SU-DHL-6 (cell line): ENCODE data around the gene CACNA2D4.

Experiments
- H2AFZ ChIP-seq: fragments of 200-600 bp; sonication (generic); 2 replicates; pipeline ENCODE4 v1.6.1; 2014; ENCODE audit warnings: low read depth, mild to moderate bottlenecking, moderate library complexity, mixed read lengths, antibody characterized with exemption, low read length; ENCODE audit not compliant: severe bottlenecking
- H3F3A ChIP-seq: fragments of 200-600 bp; shearing (Covaris generic); 2 replicates; pipeline ENCODE4 v1.6.0; 2016; ENCODE audit warnings: antibody characterized with exemption, mild to moderate bottlenecking; ENCODE audit not compliant: insufficient read depth
- H3K27ac ChIP-seq: fragments of 200-600 bp; sonication (generic); 2 replicates; pipeline ENCODE4 v1.5.1; 2016; ENCODE audit warnings: low read depth, mild to moderate bottlenecking, low read length, moderate library complexity, mixed read lengths
- H3K27me3 ChIP-seq: fragments of 200-600 bp; sonication (generic), shearing (Covaris generic); 2 replicates; pipeline ENCODE4 v1.6.0; 2014; ENCODE audit warnings: mild to moderate bottlenecking, low read length
- H3K36me3 ChIP-seq: fragments of 200-600 bp; sonication (generic); 2 replicates; pipeline ENCODE4 v1.6.1; 2014; ENCODE audit warnings: mild to moderate bottlenecking, low read length, mixed read lengths
- H3K4me2 ChIP-seq: fragments of 300-600, 200-600 bp; shearing (Covaris generic), sonication (generic); 2 replicates; pipeline ENCODE4 v1.6.0; 2014; ENCODE audit warnings: low read length, low read depth, mild to moderate bottlenecking; ENCODE audit not compliant: poor library complexity, severe bottlenecking
- H3K4me3 ChIP-seq: fragments of 200-600 bp; sonication (generic); 2 replicates; pipeline ENCODE4 v1.5.1; 2014; ENCODE audit warnings: antibody characterized with exemption, low read length, mild to moderate bottlenecking, mixed read lengths; ENCODE audit not compliant: insufficient read depth, poor library complexity, severe bottlenecking
- H3K79me2 ChIP-seq: fragments of 200-600 bp; sonication (generic); 2 replicates; pipeline ENCODE4 v1.6.1; 2014; ENCODE audit warnings: mild to moderate bottlenecking, low read length, moderate library complexity; ENCODE audit not compliant: insufficient read depth
- H3K9ac ChIP-seq: fragments of 200-600 bp; sonication (generic); 2 replicates; pipeline ENCODE4 v1.7.0; 2014; ENCODE audit warnings: mild to moderate bottlenecking, low read length
- H3K9me2 ChIP-seq: fragments of 200-600 bp; sonication (generic); replicated peaks from 2 replicates; pipeline ENCODE4 v1.6.1; 2014; ENCODE audit warnings: low read length; ENCODE audit not compliant: insufficient read depth
- H3K9me3 ChIP-seq: fragments of 200-600 bp; sonication (generic); 2 replicates; pipeline ENCODE4 v1.6.1; 2014; ENCODE audit warnings: low read length, mixed read lengths; ENCODE audit not compliant: insufficient read depth
- H4K20me1 ChIP-seq: fragments of 200-600 bp; sonication (generic); 2 replicates; pipeline ENCODE4 v1.6.1; 2014; ENCODE audit warnings: low read depth, mild to moderate bottlenecking, antibody characterized with exemption, low read length, moderate library complexity, mixed read lengths
- EZH2phosphoT487 ChIP-seq: fragments of 200-600 bp; sonication (generic), shearing (Covaris generic); conservative IDR thresholded peaks from 2 replicates; pipeline ENCODE4 v1.6.1; 2018; ENCODE audit warnings: mild to moderate bottlenecking, antibody characterized with exemption, low read length, moderate library complexity, mixed read lengths
- TF ChIP-seq, protein P1 (sequence below): fragments of 200-600 bp; sonication (generic); IDR thresholded peaks from one replicate; pipeline ENCODE4 v1.5.1; 2017; ENCODE audit warnings: antibody characterized with exemption, mild to moderate bottlenecking, low read length, moderate library complexity; ENCODE audit not compliant: insufficient read depth, poor library complexity, severe bottlenecking

The CACNA2D4 gene

DNA sequence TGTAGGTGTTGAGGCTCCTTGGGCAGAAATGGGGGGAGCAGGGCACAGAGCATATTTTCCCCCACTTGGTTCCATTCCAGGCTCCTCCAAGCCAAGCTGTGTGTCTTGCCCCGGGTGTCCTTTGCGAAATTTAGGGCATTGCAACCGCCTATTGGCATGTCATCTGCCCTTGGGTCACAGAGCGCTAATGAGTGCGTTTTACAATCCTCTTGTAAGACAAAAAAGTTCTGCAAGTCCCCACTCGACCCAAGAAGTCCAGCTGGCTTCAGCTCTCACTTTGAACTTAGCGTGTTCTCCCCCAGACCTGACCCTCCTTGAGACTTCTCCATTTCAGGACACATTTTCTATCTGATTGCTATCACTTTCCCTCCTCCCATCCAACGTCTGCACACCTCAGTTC, 104.2 kb downstream of the CACNA2D4 start:
- no peaks in the 10 kb centered on the region for H4K20me1 ChIP-seq
- no peak overlapping the region for H3K27ac ChIP-seq
- H3K9me2 ChIP-seq: no peaks in the 10 kb centered on the region
- H3K4me2 ChIP-seq: no peak overlapping the region
- H2AFZ ChIP-seq: no peak overlapping the region
- no peaks in the 10 kb centered on the region for H3K36me3 ChIP-seq
- no peaks in the 10 kb centered on the region for H3F3A ChIP-seq
- H3K9me3 ChIP-seq: no peaks in the 10 kb centered on the region
- H3K79me2 ChIP-seq: no peaks in the 10 kb centered on the region
- no peak overlapping the region for H3K4me3 ChIP-seq
- TF ChIP-seq EZH2phosphoT487: no peak
- TF ChIP-seq, protein P1, sequence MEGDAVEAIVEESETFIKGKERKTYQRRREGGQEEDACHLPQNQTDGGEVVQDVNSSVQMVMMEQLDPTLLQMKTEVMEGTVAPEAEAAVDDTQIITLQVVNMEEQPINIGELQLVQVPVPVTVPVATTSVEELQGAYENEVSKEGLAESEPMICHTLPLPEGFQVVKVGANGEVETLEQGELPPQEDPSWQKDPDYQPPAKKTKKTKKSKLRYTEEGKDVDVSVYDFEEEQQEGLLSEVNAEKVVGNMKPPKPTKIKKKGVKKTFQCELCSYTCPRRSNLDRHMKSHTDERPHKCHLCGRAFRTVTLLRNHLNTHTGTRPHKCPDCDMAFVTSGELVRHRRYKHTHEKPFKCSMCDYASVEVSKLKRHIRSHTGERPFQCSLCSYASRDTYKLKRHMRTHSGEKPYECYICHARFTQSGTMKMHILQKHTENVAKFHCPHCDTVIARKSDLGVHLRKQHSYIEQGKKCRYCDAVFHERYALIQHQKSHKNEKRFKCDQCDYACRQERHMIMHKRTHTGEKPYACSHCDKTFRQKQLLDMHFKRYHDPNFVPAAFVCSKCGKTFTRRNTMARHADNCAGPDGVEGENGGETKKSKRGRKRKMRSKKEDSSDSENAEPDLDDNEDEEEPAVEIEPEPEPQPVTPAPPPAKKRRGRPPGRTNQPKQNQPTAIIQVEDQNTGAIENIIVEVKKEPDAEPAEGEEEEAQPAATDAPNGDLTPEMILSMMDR: no peak
- no peak overlapping the region for H3K9ac ChIP-seq
- no peaks in the 10 kb centered on the region for H3K27me3 ChIP-seq

DNA sequence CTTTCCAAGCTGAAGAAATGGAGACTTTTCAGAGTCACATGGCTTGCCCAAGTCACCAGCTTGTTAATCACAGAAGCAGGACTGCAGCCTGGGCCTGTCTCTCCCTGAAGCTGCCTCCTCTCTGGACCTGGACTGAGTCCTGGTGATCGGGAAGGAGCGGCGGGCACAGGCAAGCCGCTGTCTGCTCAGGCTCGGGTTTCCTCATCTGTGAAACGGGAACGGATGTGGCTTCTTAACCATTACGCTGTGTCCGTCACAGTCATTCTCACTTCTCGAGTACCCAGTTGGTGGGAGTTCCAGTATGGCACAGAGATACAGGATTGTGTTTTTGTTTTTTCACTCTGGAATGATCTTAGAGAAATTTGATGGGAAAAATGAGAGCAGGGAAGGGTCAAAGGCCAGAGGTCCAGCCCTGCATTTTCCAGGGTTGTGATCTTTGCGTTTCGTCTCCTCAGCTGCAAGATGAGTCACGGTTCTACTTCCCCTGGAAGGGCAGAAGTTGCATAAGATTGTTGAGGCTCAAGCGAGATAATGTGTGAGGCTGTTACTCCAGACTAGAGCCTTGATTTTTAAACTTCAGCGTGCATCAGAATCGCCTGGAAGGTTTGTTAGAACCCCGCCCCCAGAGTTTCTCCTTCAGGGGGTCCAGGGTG, 105.7 kb downstream of the CACNA2D4 start:
- Histone ChIP-seq H3K9me3 (no peaks in the 10 kb centered on the region), H3K9me2 (no peaks in the 10 kb centered on the region), H3K27me3 (no peaks in the 10 kb centered on the region), H4K20me1 (no peaks in the 10 kb centered on the region), H3K27ac (no peak overlapping the region), H3F3A (no peaks in the 10 kb centered on the region), H3K36me3 (no peaks in the 10 kb centered on the region), H2AFZ (no peak overlapping the region), H3K9ac (no peak overlapping the region), H3K4me2 (no peak overlapping the region), H3K4me3 (no peak overlapping the region), H3K79me2 (no peaks in the 10 kb centered on the region)
- no peak for TF ChIP-seq EZH2phosphoT487
- TF ChIP-seq, protein P1: no peak

DNA sequence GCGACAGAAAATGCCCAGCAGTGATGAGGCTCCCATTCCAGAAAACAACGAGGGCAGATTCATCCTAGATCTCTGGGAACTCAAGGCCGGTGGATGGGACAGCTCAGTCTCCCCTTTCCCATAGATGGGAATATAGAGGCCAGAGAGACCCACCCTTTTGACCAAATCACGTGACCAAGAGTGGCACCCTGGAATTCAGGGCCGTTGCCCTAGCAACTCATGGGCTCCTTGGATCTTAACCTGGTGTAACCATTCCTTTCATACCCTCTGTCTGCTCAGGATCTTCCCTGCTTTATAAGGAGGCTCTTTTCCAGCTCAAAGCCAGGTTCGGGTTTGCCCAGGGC, 106.5 kb downstream of the CACNA2D4 start:
- Histone ChIP-seq H3K27ac (no peak overlapping the region), H3K9ac (no peak overlapping the region), H3F3A (no peaks in the 10 kb centered on the region), H2AFZ (no peak overlapping the region), H3K9me3 (no peaks in the 10 kb centered on the region), H3K79me2 (no peaks in the 10 kb centered on the region), H3K36me3 (no peaks in the 10 kb centered on the region), H3K27me3 (no peaks in the 10 kb centered on the region), H3K4me2 (no peak overlapping the region), H3K4me3 (no peak overlapping the region), H4K20me1 (no peaks in the 10 kb centered on the region), H3K9me2 (no peaks in the 10 kb centered on the region)
- TF ChIP-seq, protein P1: no peak
- no peak for TF ChIP-seq EZH2phosphoT487
